HCT116 (cell line): Measurements from ENCODE around the gene ZNF592. TPM values are rescaled to one million over a fixed set of nuclear protein-coding genes. Genes with fewer than 3 reads are reported as not detected.

Experiments
- ATAC-seq: fragments of 200-7000 bp; cut with Tn5 transposase; 2 replicates; pipeline ENCODE4 v1.9.1; 2020; ENCODE audit warnings: mild to moderate bottlenecking, moderate library complexity
- BruUV-seq: library from RNA; stranded (reverse); fragments of 400-500 nt; replicated peaks from 2 replicates; lab custom pipeline; 2021; lab: Mats Ljungman, UMichigan
- CTCF ChIA-PET: fragments of 300-600 bp; sonication (Branson Sonifier 250); formaldehyde crosslinking; loops from one replicate; lab custom pipeline; 2021; ENCODE audit warnings: antibody characterized with exemption; lab: Charles Lee
- POLR2A ChIA-PET: fragments of 300-600, 350-600 bp; sonication (Branson Sonifier 250); formaldehyde crosslinking; loops from one replicate; lab custom pipeline; 2021; ENCODE audit warnings: antibody characterized with exemption; lab: Charles Lee
- RAD21 ChIA-PET, 2 experiments: fragments of 300-600 bp; sonication (Branson Sonifier 250); formaldehyde crosslinking; loops; one replicate each; lab custom pipeline; 2023; ENCODE audit warnings: low total read pairs in 2 of 2; ENCODE audit not compliant: uncharacterized antibody in 2 of 2, unreplicated experiment in 2 of 2, low non-redundant PET in 1 of 2; lab: Charles Lee
- DNase-seq: peaks from one replicate; pipeline ENCODE4 v3.0.0-alpha.2; 2010; ENCODE audit warnings: low read depth, low spot score
- H2AFZ ChIP-seq: fragments of 200-600 bp; shearing (Covaris generic), sonication (generic); 2 replicates; pipeline ENCODE4 v1.6.1; 2017; ENCODE audit warnings: low read depth, mixed run types, mixed read lengths, antibody characterized with exemption, low read length; ENCODE audit not compliant: poor library complexity, severe bottlenecking
- H3K27ac ChIP-seq: 2 replicates; pipeline ENCODE4 v1.5.1; 2012; ENCODE audit warnings: low read depth, low read length
- H3K27me3 ChIP-seq: fragments of 200-600 bp; sonication (generic); 2 replicates; pipeline ENCODE4 v1.6.1; 2016; ENCODE audit warnings: mixed run types, low read length, mixed read lengths; ENCODE audit not compliant: insufficient read depth
- H3K36me3 ChIP-seq, 2 experiments: fragments of 200-500 bp in 1 of 2; fragments of 200-600 bp in 1 of 2; sonication (Bioruptor generic) in 1 of 2; sonication (generic) in 1 of 2; 2 replicates each; pipeline versions ENCODE4 v1.5.1 to v1.6.1; 2014 to 2016; ENCODE audit warnings: low read length in 2 of 2, inconsistent platforms in 1 of 2, mixed read lengths in 1 of 2, mixed run types in 1 of 2; ENCODE audit not compliant: insufficient read depth in 2 of 2, control insufficient read depth in 1 of 2
- H3K4me1 ChIP-seq, 2 experiments: fragments of 200-600 bp in 1 of 2; sonication (generic) in 1 of 2; 2 replicates each; pipeline versions ENCODE4 v1.5.1 to v1.6.1; 2012 to 2017; ENCODE audit warnings: low read length in 2 of 2, inconsistent platforms in 1 of 2, mild to moderate bottlenecking in 1 of 2, mixed read lengths in 1 of 2, mixed run types in 1 of 2, moderate library complexity in 1 of 2; ENCODE audit not compliant: insufficient read depth in 2 of 2, control insufficient read depth in 1 of 2
- H3K4me2 ChIP-seq: fragments of 200-600 bp; sonication (generic); 2 replicates; pipeline ENCODE4 v1.6.1; 2017; ENCODE audit warnings: mixed run types, low read length, mixed read lengths
- H3K4me3 ChIP-seq, 2 experiments: fragments of 200-600 bp in 1 of 2; sonication (generic) in 1 of 2; replicated peaks in 1 of 2; 2 replicates each; pipeline ENCODE4 v1.5.1; 2011 to 2016; ENCODE audit warnings: low read length in 2 of 2, control low read depth in 1 of 2, low read depth in 1 of 2, mild to moderate bottlenecking in 1 of 2, mixed read lengths in 1 of 2, mixed run types in 1 of 2
- H3K79me2 ChIP-seq: fragments of 200-600 bp; sonication (generic); 2 replicates; pipeline ENCODE4 v1.6.1; 2017; ENCODE audit warnings: mild to moderate bottlenecking, mixed run types, low read length, moderate library complexity, mixed read lengths; ENCODE audit not compliant: insufficient read depth
- H3K9ac ChIP-seq: fragments of 200-600 bp; sonication (generic); 2 replicates; pipeline ENCODE4 v1.6.1; 2016; ENCODE audit warnings: low read length, mixed read lengths
- H3K9me2 ChIP-seq: fragments of 200-600 bp; sonication (generic), shearing (Covaris generic); 2 replicates; pipeline ENCODE4 v1.6.1; 2017; ENCODE audit warnings: mixed run types, mild to moderate bottlenecking, moderate library complexity; ENCODE audit not compliant: insufficient read depth
- H3K9me3 ChIP-seq, 2 experiments: fragments of 200-500 bp in 1 of 2; fragments of 200-600 bp in 1 of 2; sonication (Bioruptor generic) in 1 of 2; sonication (generic) in 1 of 2; 2 replicates each; pipeline ENCODE4 v1.6.1; 2014 to 2017; ENCODE audit warnings: low read length in 2 of 2, mixed read lengths in 2 of 2, inconsistent platforms in 1 of 2, low read depth in 1 of 2, mild to moderate bottlenecking in 1 of 2, mixed run types in 1 of 2, moderate library complexity in 1 of 2; ENCODE audit not compliant: control insufficient read depth in 1 of 2, insufficient read depth in 1 of 2
- H4K20me1 ChIP-seq: fragments of 200-600 bp; sonication (generic), shearing (Covaris generic); 2 replicates; pipeline ENCODE4 v1.6.1; 2017; ENCODE audit warnings: mixed run types, mild to moderate bottlenecking, moderate library complexity; ENCODE audit not compliant: insufficient read depth
- CTCF ChIP-seq, 3 experiments: fragments of 200-600 bp in 1 of 3; sonication (generic) in 1 of 3; IDR thresholded peaks in 2 of 3; conservative IDR thresholded peaks in 1 of 3; 2 replicates each; pipeline ENCODE4 v1.5.1; 2012 to 2017; ENCODE audit warnings: low read depth in 2 of 3, low read length in 2 of 3, antibody characterized with exemption in 1 of 3, borderline replicate concordance in 1 of 3, control low read depth in 1 of 3, mild to moderate bottlenecking in 1 of 3, mixed read lengths in 1 of 3, mixed run types in 1 of 3, moderate library complexity in 1 of 3; ENCODE audit not compliant: insufficient read depth in 1 of 3
- EZH2 ChIP-seq: fragments of 200-600 bp; sonication (generic); IDR thresholded peaks from 2 replicates; pipeline ENCODE4 v1.6.1; 2017; ENCODE audit warnings: antibody characterized with exemption, mixed run types
- FOSL1 ChIP-seq: IDR thresholded peaks from 2 replicates; pipeline ENCODE4 v1.6.1; 2012; ENCODE audit warnings: low read depth
- MAX ChIP-seq: IDR thresholded peaks from 2 replicates; pipeline ENCODE4 v1.6.1; 2012
- SIN3A ChIP-seq: IDR thresholded peaks from 2 replicates; pipeline ENCODE4 v1.6.1; 2012; ENCODE audit warnings: low read depth
- SP1 ChIP-seq: IDR thresholded peaks from 2 replicates; pipeline ENCODE4 v1.6.1; 2012; ENCODE audit warnings: low read depth
- SRF ChIP-seq: IDR thresholded peaks from 2 replicates; pipeline ENCODE4 v1.6.1; 2012; ENCODE audit warnings: low read depth
- ZBTB33 ChIP-seq: IDR thresholded peaks from 2 replicates; pipeline ENCODE4 v1.6.1; 2011; ENCODE audit warnings: mild to moderate bottlenecking, low read length, moderate library complexity; ENCODE audit not compliant: insufficient replicate concordance; ENCODE audit errors: extremely low read depth
- intact Hi-C: fragments of 100-400 bp; cut with micrococcal nuclease; formaldehyde crosslinking; loops from 2 replicates; pipeline ENCODE4 v1.10.0; 2022
- total RNA-seq: library from RNA; stranded (reverse); gene quantifications from one replicate; pipeline ENCODE4 v1.2.1, GENCODE V29; 2021; ENCODE audit not compliant: unreplicated experiment

The ZNF592 gene
- total RNA-seq, 1 experiment from 2014 or later: 26.4 TPM

- Histone ChIP-seq H3K36me3 (peaks cover 2 to 5% of the 10 kb centered on the region in 2 experiments; a peak in 2 of 4 replicates), H3K27me3 (no peaks in the 10 kb centered on the region), H3K4me2 (no peak overlapping the region), H3K9ac (no peak overlapping the region), H3K27ac (no peak overlapping the region), H3K9me2 (no peaks in the 10 kb centered on the region), H4K20me1 (peaks cover 6% of the 10 kb centered on the region; the same call in 1 of the 2 replicates), H2AFZ (no peak overlapping the region), H3K4me3 (no peak overlapping the region), H3K4me1 (no peaks in the 10 kb centered on the region), H3K79me2 (peaks cover 80% of the 10 kb centered on the region), H3K9me3 (no peaks in the 10 kb centered on the region)
- DNase-seq: no peak
- RAD21 ChIA-PET: no interaction called here
- no TSS peak for BruUV-seq
- intact Hi-C loops: loop anchor here (10.0 kb wide), 1 partner anchor 117 kb away; the partner anchor contains the start of genes NMB and WDR73
- POLR2A ChIA-PET: no interaction called here
- no peak for ATAC-seq
- no peak for TF ChIP-seq ZBTB33
- no peak for TF ChIP-seq MAX
- no peak for TF ChIP-seq FOSL1
- TF ChIP-seq SIN3A: no peak
- TF ChIP-seq SP1: no peak
- TF ChIP-seq SRF: no peak
- CTCF ChIA-PET: no interaction called here
Observed at GRCh38 chr15:84772031-84772430, 23.6 kb downstream of the ZNF592 start.

GRCh38 chr15:84772467-84772866 lies 24.1 kb downstream of the ZNF592 start:
- BruUV-seq: no TSS peak
- DNase-seq (no peak), ATAC-seq (no peak)
- Histone ChIP-seq H2AFZ (no peak overlapping the region), H3K9ac (no peak overlapping the region), H3K27me3 (no peaks in the 10 kb centered on the region), H3K36me3 (peaks cover 2 to 5% of the 10 kb centered on the region in 2 experiments; a peak in 2 of 4 replicates), H3K4me1 (no peaks in the 10 kb centered on the region), H3K4me3 (no peak overlapping the region), H3K79me2 (peaks cover 76% of the 10 kb centered on the region), H3K27ac (no peak overlapping the region), H3K9me3 (no peaks in the 10 kb centered on the region), H3K4me2 (no peak overlapping the region), H4K20me1 (peaks cover 6% of the 10 kb centered on the region; the same call in 1 of the 2 replicates), H3K9me2 (no peaks in the 10 kb centered on the region)
- CTCF ChIA-PET: no interaction called here
- POLR2A ChIA-PET: no interaction called here
- intact Hi-C loops: loop anchor here (10.0 kb wide), 1 partner anchor 118 kb away; the partner anchor contains the start of genes NMB and WDR73
- TF ChIP-seq FOSL1: no peak
- no peak for TF ChIP-seq MAX
- TF ChIP-seq EZH2: no peak
- no peak for TF ChIP-seq CTCF (IDR thresholded peaks at IDR 0.05 in 2 of 3, conservative IDR thresholded peaks at IDR 0.05 in 1 of 3; ENCODE audit: borderline replicate concordance in 1 of 3, insufficient read depth in 1 of 3, low read depth in 2 of 3, low read length in 2 of 3)
- RAD21 ChIA-PET: no interaction called here
